Jurkat, Clone E6-1 (cell line): ENCODE measurements around the gene ACOT6.

Experiments
- DNase-seq: peaks from one replicate; pipeline ENCODE4 v3.0.0-alpha.2; 2011; ENCODE audit warnings: low read depth, low spot score
- H3K4me3 ChIP-seq: 2 replicates; pipeline ENCODE4 v1.5.1; 2011; ENCODE audit warnings: mild to moderate bottlenecking, low read length, control low read depth, moderate library complexity

ACOT6 gene

GRCh38 chr14:73591690-73592449 lies 20.4 kb upstream of the ACOT6 start, which contains the start of gene ACOT4:
ACOT4 (plus strand) TSS chr14:73591873; CDS start chr14:73591960, 87 bp downstream.
- DNase-seq: no peak
- H3K4me3 ChIP-seq: no peak within 1 kb of the TSS

DNA sequence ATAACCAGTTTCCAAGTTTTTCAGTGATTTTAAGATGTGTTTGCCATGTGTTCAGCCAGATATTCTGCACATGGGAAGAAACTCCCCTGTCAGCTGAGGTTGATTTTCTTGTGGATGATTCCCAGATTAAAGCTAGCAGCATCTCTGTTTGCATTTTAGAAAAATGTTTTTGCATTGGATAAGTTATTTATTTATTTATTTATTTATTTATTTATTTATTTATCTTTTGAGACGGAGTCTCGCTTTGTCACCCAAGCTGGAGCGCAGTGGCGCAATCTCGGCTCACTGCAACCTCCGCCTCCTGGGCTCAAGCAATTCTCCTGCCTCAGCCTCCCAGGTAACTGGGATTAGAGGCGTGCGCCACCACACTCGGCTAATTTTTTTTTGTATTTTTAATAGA lies 17.8 kb upstream of the ACOT6 start:
- H3K4me3 ChIP-seq: no peak overlapping the region

GRCh38 chr14:73599499-73599898 lies 12.8 kb upstream of the ACOT6 start:
- no peak overlapping the region for H3K4me3 ChIP-seq
- DNase-seq: no peak

More for the DNA sequence above, 17.8 kb upstream of the ACOT6 start:
- DNase-seq: no peak

- H3K4me3 ChIP-seq: no peak overlapping the region
- no peak for DNase-seq
These were observed 9.3 kb upstream of the ACOT6 start for GRCh38 chr14:73602994-73603393.

DNA sequence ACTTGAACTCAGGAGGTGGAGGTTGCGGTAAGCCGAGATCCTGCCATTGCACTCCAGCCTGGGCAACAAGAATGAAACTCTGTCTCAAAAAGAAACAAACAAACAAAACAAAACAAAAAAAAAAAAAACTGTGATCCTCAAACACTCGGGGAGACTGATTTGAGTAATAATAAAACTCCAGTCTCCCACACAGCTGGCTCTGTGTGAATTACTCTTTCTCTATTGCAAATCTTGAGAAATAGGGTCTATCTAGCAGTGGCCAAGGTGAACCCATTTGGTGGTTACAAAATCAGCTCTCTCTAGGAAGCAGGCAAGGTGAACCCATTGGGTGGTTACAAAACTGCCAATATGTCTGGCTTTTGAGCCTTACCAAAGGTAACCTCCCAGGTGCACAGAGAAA lies 6.0 kb upstream of the ACOT6 start:
- no peak overlapping the region for H3K4me3 ChIP-seq
- no peak for DNase-seq

GRCh38 chr14:73607241-73607640 lies 5.1 kb upstream of the ACOT6 start:
- no peak for DNase-seq

GRCh38 chr14:73610687-73611086 lies 1.6 kb upstream of the ACOT6 start:
- no peak overlapping the region for H3K4me3 ChIP-seq
- DNase-seq: no peak

More at GRCh38 chr14:73607241-73607640, 5.1 kb upstream of the ACOT6 start:
- H3K4me3 ChIP-seq: no peak overlapping the region

DNA sequence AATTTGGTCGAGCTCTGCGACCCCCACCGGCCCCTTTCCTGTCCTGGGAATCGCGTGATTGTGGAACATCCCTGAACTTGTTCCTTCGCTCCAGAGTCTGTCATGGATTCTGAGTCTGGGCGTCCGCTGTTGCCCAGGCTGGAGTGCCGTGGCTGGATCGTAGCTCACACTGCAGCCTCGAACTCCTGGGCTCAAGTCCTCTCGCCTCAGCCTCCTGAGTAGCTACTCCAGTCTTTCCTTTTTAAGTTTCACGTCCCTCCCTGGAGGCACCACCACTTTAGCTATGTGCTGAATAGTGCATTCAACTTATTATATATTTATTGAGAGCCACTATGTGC lies 698 bp downstream of the ACOT6 start:
- DNase-seq: no peak
- no peak overlapping the region for H3K4me3 ChIP-seq

DNA sequence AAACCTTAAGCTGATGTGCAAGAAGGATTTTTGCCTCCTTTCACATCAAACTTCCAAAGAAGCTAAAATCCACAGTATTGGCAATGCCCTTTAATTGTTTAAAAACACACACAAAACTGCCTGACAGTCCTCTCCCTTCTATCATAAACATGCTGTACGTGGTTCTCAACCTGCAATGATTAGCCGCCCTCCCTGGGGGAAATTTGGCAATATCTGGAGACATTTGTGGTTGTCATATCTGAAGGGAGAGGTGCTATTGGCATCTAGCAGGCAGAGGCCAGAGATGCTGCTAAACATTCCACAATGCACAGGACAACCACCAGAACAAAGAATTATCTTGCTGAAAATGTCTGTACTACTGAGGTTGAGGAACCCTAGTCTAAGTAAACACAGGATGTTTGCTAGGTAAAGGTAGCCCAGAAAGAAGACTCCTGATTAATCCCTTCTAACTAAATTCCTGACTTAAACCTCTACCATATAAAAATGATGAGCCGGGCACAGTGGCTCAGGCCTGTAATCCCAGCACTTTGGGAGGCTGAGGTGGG lies 1.2 kb downstream of the ACOT6 start:
- H3K4me3 ChIP-seq: no peak overlapping the region
- DNase-seq: no peak

DNA sequence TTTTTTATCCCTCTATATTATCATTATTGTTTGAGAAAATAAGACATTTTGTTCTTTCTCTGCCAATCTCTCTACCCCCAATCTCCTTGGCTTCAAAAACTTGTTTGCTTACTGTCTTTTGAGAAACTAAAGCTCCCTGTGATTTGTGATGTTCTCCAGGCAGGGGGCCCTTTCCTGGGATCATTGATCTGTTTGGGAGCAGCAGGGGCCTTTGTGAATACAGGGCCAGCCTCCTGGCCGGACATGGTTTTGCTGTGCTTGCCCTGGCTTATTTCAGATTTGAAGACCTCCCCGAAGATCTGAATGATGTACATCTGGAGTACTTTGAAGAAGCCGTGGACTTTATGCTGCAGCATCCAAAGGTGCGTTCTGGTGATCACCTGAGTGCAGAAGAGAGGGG lies 4.5 kb downstream of the ACOT6 start:
- no peak overlapping the region for H3K4me3 ChIP-seq
- DNase-seq: no peak

DNA sequence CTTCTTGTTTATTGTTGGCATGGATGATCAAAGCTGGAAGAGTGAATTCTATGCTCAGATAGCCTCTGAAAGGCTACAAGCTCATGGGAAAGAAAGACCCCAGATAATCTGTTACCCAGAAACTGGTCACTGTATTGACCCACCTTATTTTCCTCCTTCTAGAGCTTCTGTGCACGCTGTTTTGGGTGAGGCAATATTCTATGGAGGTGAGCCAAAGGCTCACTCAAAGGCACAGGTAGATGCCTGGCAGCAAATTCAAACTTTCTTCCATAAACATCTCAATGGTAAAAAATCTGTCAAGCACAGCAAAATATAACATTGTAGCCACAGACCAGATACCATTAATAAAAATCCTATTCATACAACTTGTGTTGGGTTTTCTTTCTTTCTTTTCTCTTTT lies 7.2 kb downstream of the ACOT6 start:
- no peak for DNase-seq
- H3K4me3 ChIP-seq: no peak overlapping the region

GRCh38 chr14:73620268-73620667 lies 8.0 kb downstream of the ACOT6 start:
- DNase-seq: no peak
- no peak overlapping the region for H3K4me3 ChIP-seq

DNA sequence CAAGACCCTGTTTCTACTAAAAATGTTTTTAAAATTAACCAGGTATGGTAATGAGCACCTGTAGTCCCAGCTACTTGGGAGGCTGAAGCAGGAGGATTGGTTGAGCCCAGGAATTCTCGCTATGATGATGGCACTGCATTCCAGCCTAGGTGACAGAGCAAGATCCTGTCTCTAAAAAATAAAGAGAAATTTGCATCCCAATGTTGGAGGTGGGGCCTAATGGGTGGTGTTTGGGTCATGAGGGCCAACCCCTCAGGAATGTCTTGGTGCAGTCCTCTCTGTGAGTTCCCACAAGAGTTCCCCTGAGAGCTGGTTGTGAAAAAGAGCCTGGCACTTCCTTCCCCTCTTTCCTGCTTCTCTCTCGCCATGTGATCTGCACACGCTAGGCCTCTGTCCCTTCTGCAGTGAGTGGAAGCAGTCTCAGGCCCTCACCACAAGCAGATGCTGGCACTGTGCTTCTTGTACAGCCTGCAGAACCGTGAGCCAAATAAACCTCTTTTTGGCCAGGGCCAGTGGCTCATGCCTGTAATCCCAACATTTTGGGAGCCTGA lies 11.3 kb downstream of the ACOT6 start:
- H3K4me3 ChIP-seq: no peak overlapping the region
- no peak for DNase-seq

DNA sequence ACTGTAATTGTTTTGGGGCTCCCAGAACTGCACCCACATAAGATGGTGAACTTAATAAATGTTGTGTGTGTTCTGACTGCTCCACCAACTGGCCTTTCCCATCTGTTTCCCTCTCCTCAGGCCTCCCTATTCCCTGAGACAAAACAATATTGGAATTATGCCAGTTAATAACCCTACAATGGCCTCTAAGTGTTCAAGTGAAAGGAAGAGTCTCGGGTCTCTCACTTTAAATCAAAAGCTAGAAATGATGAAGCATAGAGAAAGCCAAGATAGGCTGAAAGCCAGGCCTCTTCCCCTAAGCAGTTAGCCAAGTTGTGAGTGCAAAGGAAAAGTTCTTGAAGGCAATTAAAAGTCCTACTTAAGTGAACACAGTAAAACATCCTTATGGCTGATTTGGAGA lies 13.4 kb downstream of the ACOT6 start:
- DNase-seq: no peak

GRCh38 chr14:73627151-73627558 lies 14.8 kb downstream of the ACOT6 start:
- H3K4me3 ChIP-seq: no peak overlapping the region
- no peak for DNase-seq

More for the DNA sequence above, 13.4 kb downstream of the ACOT6 start:
- no peak overlapping the region for H3K4me3 ChIP-seq

GRCh38 chr14:73630009-73630780 lies 17.9 kb downstream of the ACOT6 start:
- no peak for DNase-seq
- no peak overlapping the region for H3K4me3 ChIP-seq

GRCh38 chr14:73633116-73634010 lies 21.0 kb downstream of the ACOT6 start:
- no peak for DNase-seq
- H3K4me3 ChIP-seq: no peak overlapping the region

- no peak for DNase-seq
- no peak overlapping the region for H3K4me3 ChIP-seq
These were observed 21.9 kb downstream of the ACOT6 start for GRCh38 chr14:73634011-73634833.
